Osteoblast (primary cell): ENCODE results near the gene HOXB7. TPM values are rescaled to one million over a fixed set of nuclear protein-coding genes. Genes with fewer than 3 reads are reported as not detected.

Experiments used
- DNase-seq: peaks from one replicate; pipeline ENCODE4 v3.0.0; 2011; ENCODE audit warnings: low spot score, mixed read lengths; ENCODE audit not compliant: insufficient read length; ENCODE audit errors: missing footprints
- H2AFZ ChIP-seq: 2 replicates; pipeline ENCODE4 v1.6.0; 2011; ENCODE audit warnings: mild to moderate bottlenecking, low read length
- H3K27ac ChIP-seq: 2 replicates; pipeline ENCODE4 v1.5.1; 2011; ENCODE audit warnings: mild to moderate bottlenecking, low read depth, low read length, moderate library complexity
- H3K27me3 ChIP-seq: 2 replicates; pipeline ENCODE4 v1.6.0; 2012; ENCODE audit warnings: mild to moderate bottlenecking, control low read depth, inconsistent platforms, low read length, moderate library complexity; ENCODE audit not compliant: insufficient read depth
- H3K36me3 ChIP-seq: 2 replicates; pipeline ENCODE4 v1.5.1; 2011; ENCODE audit warnings: mild to moderate bottlenecking, low read length, control low read depth, moderate library complexity; ENCODE audit not compliant: insufficient read depth
- H3K4me1 ChIP-seq: 2 replicates; pipeline ENCODE4 v1.5.1; 2011; ENCODE audit warnings: mild to moderate bottlenecking, low read length, control low read depth, moderate library complexity; ENCODE audit not compliant: insufficient read depth
- H3K4me2 ChIP-seq: 2 replicates; pipeline ENCODE4 v1.6.0; 2011; ENCODE audit warnings: mild to moderate bottlenecking, low read length; ENCODE audit not compliant: insufficient read depth
- H3K4me3 ChIP-seq: fragments of 200-600 bp; sonication (generic); 3 replicates; pipeline ENCODE4 v1.5.1; 2012; ENCODE audit warnings: mild to moderate bottlenecking, low read length, inconsistent platforms; ENCODE audit not compliant: insufficient read depth
- H3K79me2 ChIP-seq: 2 replicates; pipeline ENCODE4 v1.6.0; 2012; ENCODE audit warnings: mild to moderate bottlenecking, low read length, control low read depth, inconsistent platforms; ENCODE audit not compliant: insufficient read depth
- H3K9me3 ChIP-seq: 2 replicates; pipeline ENCODE4 v1.5.1; 2011; ENCODE audit warnings: low read depth, low read length, control low read depth
- H4K20me1 ChIP-seq: 2 replicates; pipeline ENCODE4 v1.6.0; 2012; ENCODE audit warnings: mild to moderate bottlenecking, low read length, control low read depth; ENCODE audit not compliant: insufficient read depth
- total RNA-seq: library from RNA; depleted of rRNA; stranded (reverse); fragments of >200 nt; gene quantifications from 2 replicates; pipeline ENCODE4 v1.2.3, GENCODE V29; 2012
- TF ChIP-seq, protein P1 (sequence below): IDR thresholded peaks from 2 replicates; pipeline ENCODE4 v1.5.1; 2011; ENCODE audit warnings: mild to moderate bottlenecking, low read depth, low read length, moderate library complexity; ENCODE audit errors: extremely low read depth

HOXB7 gene
- total RNA-seq, 1 donor = 0.36 TPM

DNA sequence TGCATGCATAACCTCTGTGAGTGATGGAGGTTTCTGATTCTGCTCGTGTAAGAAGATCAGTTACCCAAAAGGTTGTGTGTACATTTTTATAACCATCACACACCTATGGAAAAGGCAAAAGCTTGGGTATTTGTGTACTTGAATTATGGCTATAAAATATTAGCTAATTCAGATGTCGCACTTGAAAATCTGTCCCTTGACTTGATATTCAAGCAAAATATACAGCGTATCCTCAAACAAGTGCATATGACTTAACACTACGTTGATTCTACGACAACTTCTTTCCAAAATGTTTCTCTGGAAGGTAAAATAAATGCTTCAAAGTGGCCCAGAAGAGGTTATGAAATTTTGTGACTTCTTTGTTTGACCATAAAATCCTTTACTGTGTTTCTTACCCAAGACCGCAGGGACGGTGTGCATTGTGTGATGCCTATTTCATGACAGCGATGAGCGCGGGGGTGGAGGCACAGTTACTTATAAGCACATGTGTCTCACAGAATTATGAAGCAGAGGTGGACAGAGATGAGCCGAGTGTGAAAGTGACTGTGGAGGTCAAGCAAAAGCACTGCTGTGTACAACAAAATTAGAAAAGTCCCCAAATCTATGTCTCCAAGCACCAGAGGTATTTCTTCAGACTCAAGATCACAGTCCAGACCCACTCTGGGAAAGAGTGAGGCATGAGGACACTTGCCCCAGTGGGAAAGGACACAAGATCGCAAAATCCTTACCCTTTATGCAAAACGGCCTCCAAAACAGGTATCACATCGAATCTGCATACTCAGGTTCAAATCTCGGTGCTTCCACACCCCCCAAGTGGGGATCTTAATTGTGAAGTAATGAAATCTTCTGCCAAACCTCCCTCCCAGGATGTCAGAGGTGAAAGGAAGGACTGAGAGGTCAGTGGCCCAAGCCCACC lies 19.4 kb upstream of the HOXB7 start:
- Histone ChIP-seq H2AFZ (no peak overlapping the region), H3K4me2 (no peak overlapping the region), H4K20me1 (peaks cover 2% of the 10 kb centered on the region), H3K4me3 (no peak overlapping the region), H3K27me3 (peaks cover 98% of the 10 kb centered on the region), H3K79me2 (no peaks in the 10 kb centered on the region), H3K4me1 (no peaks in the 10 kb centered on the region), H3K36me3 (no peaks in the 10 kb centered on the region), H3K9me3 (no peaks in the 10 kb centered on the region), H3K27ac (no peak overlapping the region)
- DNase-seq = peak; percentile 27
- TF ChIP-seq, protein P1, sequence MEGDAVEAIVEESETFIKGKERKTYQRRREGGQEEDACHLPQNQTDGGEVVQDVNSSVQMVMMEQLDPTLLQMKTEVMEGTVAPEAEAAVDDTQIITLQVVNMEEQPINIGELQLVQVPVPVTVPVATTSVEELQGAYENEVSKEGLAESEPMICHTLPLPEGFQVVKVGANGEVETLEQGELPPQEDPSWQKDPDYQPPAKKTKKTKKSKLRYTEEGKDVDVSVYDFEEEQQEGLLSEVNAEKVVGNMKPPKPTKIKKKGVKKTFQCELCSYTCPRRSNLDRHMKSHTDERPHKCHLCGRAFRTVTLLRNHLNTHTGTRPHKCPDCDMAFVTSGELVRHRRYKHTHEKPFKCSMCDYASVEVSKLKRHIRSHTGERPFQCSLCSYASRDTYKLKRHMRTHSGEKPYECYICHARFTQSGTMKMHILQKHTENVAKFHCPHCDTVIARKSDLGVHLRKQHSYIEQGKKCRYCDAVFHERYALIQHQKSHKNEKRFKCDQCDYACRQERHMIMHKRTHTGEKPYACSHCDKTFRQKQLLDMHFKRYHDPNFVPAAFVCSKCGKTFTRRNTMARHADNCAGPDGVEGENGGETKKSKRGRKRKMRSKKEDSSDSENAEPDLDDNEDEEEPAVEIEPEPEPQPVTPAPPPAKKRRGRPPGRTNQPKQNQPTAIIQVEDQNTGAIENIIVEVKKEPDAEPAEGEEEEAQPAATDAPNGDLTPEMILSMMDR = no peak

DNA sequence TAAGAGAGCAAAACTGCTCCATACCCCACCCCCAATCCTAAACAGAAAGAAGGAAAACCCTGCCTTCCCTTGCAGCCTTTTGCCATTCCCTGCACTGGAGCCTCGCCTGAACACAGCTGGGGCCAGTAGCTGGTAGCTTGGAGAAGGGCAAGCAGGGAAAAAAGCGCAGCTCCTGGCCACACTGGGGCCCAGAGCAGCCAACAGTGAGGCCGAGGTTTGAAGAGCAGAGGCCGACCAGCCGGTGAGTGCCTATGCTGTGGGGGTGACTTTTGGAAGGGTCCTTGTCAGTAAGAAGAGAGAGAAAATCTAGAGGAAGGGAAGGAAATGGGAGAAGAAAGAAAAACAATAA lies 18.6 kb upstream of the HOXB7 start:
- Histone ChIP-seq H2AFZ (no peak overlapping the region), H3K27ac (no peak overlapping the region), H3K27me3 (peaks cover 98% of the 10 kb centered on the region), H4K20me1 (peaks cover 2% of the 10 kb centered on the region), H3K36me3 (no peaks in the 10 kb centered on the region), H3K4me1 (no peaks in the 10 kb centered on the region), H3K4me3 (no peak overlapping the region), H3K4me2 (no peak overlapping the region), H3K9me3 (no peaks in the 10 kb centered on the region), H3K79me2 (no peaks in the 10 kb centered on the region)
- no peak for DNase-seq
- TF ChIP-seq, protein P1 = no peak

DNA sequence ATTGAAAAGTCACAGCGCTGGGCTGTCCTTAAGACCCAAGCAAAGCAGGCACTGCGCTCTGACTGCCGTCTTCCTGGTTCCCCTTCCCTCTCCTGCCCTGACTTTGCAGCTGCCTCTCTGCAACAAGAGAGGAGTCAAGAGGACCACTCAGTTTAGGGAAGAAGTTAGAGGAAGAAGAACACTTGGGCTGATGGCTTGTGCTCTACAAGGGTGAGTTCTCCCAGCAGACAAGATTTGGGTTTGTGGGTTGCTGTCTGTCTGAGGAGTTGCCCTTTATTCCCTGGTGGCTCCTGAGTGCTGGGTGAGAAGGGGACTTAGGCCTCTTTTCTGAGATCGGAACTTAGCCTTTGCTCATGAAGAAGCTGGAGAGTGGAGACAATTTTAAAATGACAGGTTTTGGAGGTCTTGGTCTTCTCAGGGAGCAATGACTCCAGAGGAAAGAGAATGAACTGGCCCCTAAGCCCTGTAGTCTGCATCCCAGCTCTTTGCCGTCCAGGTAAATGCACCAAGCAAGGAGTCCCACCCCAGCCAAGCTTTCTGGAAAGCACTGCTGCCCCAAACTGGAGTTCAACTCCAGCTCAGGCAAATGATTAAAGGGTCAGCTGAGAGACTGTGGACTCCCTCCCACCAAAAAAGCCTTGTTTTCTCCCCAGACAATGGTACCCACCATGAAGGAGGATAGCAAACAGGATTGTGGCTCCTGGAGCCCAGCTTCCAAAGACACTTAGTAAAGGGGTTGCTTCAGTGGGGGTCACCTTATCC lies 18.0 kb upstream of the HOXB7 start:
- H3K79me2 ChIP-seq = no peaks in the 10 kb centered on the region
- no peak for DNase-seq
- H3K4me1 ChIP-seq = no peaks in the 10 kb centered on the region
- H3K27ac ChIP-seq = no peak overlapping the region
- no peak overlapping the region for H3K4me3 ChIP-seq
- H3K4me2 ChIP-seq = no peak overlapping the region
- no peak overlapping the region for H2AFZ ChIP-seq
- peaks cover 2% of the 10 kb centered on the region for H4K20me1 ChIP-seq
- peaks cover 98% of the 10 kb centered on the region for H3K27me3 ChIP-seq
- H3K9me3 ChIP-seq = no peaks in the 10 kb centered on the region
- TF ChIP-seq, protein P1 = no peak
- no peaks in the 10 kb centered on the region for H3K36me3 ChIP-seq
